NCI-H128 (cell line): ENCODE results near the gene IQUB.
"Not testable (repeated sequence)": the region's sequence is repeated elsewhere in the genome, so short reads cannot be mapped to it uniquely, and the experiment has no call there.

Experiments used
- DNase-seq: peaks from one replicate; lab custom pipeline; 2025; ENCODE audit not compliant: unreplicated experiment; lab: John Stamatoyannopoulos, UW

The IQUB gene

DNA sequence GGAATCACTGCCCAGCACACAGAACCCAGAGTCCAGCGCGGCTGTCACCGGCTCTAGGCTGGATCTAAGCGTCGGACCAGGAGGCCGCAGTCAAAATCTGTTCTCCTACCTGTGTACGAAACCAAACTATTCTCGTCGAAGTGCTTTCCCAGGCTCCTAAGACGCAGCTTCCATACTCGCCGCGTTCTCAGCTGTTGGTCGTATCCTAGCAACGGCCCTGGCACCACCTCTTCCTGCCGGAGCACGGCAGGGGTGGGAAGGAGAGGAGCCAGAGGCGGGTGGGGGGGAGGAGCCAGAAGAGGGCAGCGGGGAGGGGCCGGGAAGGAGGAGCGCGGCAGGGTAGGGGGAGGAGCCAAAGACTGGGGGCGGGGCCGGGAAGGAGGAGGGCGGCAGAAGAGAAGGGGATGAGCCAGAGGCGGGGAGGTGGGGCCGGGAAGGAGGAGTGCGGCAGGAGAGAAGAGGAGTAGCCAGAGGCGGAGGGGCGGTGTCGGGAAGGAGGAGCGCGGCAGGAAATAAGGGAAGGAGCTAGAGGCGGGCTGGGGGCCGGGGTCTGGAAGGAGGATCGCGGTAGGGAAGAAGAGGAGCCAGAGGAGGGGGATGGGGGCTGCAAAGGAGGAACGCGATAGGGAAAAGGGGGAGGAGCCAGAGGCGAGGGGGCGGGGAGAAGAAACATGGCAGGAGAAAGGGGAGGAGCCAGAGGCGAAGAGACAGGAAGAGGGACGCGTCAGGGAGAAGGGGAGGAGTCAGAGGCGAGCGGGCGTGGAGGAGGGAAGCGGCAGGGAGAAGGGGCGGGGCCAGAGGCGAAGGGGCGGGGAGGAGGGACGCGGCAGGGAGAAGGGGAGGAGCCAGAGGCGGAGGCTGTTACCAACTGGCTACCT is at the start of gene IQUB:
IQUB (minus strand) TSS at position 213 of the 878 bp plus-strand sequence. CDS start 22,255 bp downstream, outside the sequence.
- DNase-seq: peak; percentile 91

DNA sequence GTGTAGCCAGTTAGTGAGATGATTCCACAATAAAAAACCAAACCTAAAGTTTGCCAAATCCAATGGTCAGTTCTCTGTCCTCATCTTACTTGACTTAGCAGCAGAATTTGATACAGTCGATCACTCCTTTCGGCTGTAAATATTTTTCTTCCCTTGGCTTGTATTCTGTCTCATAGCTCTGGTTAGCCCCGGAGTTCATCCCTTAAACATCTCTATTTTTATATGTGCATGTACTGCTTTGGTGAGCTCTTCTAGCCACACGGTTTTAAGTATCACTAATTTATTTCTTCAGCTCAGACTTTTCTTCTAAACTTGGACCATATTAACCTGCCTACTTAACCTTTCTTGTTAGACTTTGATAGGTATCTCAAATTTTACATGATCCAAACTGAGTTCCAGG is 49.4 kb upstream of the IQUB start:
- DNase-seq: no peak

DNA sequence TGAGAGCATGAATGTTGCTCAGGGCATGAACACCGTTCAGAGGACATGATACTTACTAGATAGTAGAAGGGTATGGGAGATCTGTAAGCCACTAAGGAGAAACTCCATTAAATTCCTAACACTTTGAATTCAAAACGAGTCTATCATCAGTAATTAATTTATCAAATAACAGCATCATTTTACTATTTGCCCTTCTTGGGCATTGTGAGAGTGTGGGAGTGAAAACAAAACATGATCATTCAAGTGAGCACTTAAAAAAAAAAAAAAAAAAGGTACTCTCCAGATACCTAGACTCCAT is 46.7 kb upstream of the IQUB start:
- no peak for DNase-seq

DNA sequence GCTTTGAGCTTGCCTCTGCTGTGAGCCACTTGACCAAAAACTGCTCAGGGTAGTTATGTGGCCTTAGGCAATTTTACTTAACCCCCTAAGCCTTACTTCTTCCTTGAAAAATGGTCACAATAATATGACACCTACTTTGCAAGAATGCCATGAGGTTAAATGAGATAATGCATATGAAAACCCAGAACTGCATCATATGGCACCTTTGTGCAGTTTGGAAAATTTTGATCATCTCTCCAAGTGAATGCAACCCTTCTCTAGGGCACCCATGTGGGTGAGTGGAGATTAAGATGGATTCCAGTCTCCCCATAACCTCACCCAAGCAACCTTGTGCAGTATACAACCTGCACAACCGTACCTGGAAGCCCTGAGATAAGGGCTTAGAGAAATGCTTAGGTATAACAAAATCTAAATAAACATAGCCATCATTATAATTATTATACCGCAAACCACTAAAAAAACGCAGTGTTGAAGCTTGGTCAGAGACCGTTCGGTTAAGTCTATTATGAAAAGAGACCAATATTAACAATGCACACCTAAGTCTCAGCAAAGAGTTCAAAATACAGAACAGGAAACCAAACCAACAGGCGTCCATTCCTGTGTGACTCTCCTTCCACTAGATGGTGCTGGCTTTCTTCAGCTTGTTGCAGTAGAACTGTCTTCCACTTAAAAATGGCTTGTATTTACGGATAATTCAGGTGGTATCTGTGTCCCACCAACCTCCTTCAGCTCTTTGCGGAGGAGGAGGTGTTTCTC is 46.2 kb upstream of the IQUB start:
- DNase-seq: peak; percentile 29

DNA sequence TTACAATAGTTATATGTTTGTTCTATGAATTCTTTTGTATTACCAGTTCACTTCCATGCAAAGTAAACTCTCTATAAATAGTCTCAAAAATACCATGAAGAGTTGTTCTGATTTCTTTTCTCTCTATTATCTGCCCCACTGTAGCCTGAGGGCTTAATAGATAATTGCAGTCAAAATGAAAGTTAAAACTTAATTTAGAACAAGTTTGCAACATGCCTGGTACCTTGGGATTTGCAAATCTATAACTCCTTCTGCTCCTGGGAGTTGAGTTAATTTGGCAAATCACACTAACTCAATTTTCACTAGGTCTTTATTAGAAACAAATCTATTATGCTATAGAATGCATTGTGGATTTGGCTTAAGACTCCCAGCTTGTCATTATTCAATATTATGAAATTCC is 45.0 kb upstream of the IQUB start:
- DNase-seq: no peak

DNA sequence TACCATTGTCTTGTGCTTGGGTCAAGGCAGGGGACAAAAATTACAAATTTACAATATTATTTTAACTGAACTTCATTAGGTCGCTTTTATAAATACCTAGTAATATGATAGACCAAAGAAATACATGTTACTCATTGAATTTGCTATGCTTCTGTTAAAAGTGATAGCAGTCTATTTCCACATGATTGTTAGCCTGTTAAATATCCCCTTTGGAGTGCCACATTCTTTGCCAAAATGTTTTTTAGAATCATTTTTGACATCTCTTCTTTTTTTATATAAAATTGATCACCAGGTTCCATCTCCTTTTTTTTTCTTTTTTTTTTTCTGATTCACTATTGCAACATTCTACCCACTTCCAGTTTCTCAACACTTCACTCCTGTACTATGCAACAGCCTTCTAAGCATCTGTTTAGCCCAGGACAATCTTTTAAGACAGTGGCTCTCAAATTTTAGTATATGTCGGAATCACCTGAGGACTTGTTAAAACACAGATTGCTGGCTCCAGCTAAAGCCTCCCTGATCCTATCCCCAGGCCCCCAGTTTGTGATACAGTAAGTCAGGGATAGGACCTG is 39.6 kb upstream of the IQUB start:
- DNase-seq: no peak

DNA sequence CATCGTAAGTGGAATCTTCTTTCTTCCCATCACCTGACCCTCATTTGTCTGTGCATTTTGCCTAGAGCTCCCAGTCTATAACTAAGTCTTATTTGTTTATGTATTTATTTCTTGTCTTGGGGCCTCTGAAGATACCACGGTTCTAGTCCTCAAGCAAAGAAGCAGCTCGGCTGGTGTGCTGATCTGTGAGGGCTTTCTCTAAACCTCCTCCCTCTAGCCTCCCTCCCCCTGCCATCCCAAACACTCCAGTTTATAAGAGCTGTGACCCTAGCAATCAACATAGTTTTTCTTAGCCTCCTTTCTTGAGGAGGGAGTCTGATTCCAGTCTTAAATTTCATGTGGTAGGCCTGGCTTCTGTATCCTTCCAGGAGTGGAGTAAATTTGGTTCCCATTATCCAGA is 38.9 kb upstream of the IQUB start:
- no peak for DNase-seq

DNA sequence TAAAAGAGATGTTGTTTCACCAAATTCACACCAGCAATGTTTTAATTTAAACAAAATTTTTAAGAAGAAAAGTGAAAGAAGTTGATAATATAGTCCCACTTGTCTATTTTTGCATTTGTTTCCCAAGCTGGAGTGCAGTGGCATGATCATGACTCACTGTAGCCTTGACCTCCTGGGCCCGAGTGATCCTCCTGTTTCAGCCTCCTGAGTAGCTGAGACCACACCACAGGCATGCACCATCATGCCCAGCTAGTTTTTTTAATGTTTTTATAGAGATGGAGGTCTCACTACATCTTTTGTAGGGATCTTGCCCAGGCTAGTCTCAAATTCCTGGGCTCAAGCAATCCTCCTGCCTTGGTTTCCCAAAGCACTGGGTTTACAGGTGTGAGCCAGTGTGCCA is 37.3 kb upstream of the IQUB start:
- no peak for DNase-seq

DNA sequence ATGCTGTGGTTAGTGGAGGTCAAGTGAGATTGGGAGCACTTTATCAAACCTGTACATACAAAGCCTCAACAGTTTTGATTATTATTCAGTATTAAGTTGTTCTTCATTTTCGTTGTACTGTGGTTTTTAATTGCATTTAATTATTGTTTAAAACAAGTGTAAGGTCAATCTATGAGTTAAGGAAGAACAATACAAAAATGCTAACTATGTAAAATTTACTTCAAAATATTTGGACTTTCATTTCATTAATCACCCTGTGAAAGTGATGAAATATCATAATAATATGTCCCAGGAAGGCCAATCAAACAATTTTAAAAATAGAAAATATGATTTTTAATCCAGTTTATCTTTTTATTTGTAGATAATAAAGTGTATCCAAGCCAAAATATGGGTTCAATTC is 36.8 kb upstream of the IQUB start:
- DNase-seq: no peak

DNA sequence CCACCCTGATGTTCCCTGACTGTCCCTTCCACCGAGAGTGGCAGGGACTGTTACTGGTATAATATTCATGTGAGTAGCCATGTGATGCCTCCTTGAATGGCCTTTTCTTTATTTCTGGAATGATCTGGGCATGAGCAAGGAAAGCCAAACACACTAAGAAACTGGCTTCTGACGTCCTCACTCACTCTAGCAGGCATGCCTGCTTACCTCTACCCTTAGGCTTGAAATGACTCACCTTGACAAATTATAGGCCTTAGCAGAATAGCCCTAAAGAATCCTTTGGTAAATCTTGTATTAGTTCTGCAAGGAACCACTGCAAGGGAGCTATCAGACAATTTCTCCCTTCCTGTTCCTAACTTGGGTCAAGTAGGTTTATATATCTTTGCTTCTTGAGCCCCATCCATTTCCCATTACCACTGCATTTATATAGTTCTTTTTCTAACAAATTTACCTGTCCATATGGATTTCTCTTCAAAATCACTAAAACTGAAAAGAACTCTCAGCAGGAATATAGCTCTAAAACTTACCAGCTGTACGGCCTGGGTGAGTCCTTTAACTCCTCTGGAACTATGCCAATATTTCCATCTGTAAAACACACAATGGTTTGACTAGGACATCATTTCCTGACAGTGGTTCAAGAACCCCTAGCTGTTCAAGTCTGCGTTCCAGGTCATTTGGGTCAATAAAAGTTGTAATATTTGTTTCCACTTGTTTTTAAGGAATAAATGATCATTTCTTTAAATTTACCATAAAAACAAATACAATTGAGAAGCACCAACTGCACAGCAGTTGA is 36.2 kb upstream of the IQUB start:
- no peak for DNase-seq

DNA sequence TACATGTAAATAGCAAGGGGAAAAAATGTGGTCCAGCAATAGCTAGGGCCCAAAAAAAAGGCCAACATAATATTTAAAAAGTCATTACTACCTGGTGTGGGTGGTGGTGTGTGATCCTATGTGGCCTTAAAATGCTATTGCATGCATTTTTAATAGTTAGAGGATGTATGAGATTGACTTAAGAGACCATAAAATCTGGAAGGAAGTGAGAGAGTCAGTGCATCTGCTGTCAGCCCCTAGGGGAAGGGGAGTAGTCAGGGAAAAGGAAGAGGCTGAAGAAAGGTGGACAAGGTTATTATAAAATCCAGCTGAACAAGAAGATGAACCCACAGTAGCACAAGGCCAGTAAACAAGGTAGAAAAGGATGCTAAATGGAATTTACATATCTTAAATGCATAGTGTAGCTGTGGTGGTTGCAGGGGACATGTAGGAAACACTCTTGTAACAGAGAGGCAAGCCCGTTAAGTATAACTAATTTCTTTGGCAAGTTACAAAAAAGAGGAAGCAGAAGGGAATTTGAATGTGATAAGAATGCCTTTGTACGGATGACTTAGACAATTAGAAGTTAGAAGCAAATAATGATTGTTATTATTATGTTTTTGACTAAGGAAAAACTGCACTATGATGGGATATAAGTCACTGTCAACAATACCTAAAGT is 35.1 kb upstream of the IQUB start:
- no peak for DNase-seq

DNA sequence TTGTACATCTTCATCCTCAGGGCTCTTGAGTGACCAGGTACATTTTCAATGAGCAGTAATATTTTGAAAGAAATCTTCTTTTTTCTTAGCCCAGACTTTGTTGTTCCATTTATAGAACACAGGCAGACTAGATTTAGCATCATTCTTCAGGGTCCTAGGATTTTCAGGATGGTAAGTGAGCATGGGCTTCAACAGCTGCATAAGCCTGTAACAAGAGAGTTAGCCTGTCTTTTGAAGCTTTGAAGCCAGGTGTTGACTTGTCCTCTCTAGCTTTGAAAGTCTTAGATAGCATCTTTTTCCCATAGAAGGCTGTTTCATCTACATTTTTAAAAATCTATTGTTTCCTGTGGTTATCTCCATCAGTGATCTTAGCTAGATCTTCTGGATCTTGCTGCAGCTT is 27.7 kb upstream of the IQUB start:
- DNase-seq: no peak

DNA sequence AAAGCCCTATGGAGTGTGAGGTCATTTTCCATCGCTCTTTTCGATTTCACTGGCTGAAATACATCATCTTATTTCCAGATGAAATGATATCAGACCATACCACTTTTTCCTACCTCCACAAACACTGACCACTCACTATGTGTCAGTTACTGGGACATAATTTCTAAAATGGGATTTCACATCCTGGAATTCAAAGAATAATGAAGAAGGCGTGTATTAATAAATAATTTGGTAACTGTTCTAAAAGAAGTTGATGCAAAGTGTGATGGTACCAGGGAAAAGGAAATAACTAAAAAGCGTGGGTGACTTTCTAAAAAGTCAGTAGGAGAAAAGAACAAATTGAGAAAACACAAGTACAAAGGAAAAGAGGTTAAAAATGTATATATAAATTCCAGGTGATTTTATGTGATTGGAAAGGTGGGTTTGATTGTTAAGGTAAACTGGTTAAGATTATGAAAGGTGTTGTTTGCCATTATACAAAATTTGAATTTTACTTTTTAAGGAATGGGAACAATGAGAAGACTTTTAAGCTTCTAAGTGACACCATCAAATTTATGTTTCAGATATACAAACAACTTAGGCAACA is 24.0 kb upstream of the IQUB start:
- no peak for DNase-seq

DNA sequence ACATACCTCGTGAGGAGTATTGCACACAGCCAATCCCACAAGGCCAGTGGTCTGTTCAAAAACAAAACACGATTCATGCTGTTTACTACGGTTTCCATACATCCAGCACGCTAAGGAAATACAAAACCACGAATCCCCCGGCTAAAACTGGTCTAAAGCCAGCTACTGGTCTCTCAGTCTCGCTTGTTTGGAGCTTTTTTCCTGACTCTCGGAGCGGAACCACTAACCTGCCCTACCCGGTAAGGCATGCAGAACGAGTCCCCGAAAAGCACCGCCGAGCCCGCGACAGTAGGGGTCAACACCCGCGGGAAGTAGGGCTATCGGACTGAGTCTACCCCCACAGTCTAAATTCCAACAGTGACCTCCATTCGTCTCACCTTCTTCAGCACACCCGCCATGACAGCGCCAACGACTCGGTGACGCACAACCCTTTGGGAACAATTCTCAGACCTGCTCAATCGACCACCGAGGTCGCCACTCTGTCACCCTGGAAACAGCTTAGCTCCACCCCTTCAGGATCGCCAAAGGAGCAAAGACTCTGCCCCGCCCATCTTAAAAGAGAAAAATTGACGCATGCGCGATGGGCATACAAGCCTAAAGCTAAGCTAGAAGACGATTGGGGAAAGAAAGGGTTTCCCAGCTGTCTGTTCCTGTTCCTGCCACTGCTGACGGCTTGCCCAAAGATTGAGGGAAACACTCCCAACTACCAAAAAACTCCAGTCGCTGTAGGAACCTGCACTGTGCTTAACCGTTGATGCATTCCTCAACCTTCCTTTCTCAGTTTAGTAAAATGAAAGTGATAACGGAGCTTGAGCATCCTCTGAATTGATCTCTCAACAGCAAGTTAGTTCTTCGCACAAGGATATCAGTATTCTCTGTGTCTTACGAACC is 23.2 kb upstream of the IQUB start, which contains the start of gene NDUFA5:
NDUFA5 (minus strand) TSS at position 421 of the 891 bp plus-strand sequence; CDS start at position 398, 23 bp downstream.
- DNase-seq: peak; percentile 99

DNA sequence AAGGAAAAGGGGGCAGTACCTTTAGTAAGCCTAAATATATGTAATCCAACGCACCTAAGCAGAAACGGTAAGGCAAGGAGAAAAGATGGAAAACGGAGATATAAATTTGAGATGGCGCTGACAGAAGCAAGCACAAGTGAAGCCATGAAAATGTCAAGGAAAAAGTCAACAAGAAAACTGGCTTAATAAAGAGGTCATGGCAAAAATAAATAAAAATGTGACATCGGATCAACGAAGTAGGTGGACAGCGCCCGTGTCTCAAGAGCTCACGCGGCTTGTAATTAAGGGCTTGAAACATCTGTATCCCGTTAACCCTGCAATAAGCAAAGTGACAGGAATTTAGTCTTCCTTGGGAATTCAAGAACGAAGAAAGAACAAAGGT is 22.6 kb upstream of the IQUB start:
- DNase-seq: no peak

DNA sequence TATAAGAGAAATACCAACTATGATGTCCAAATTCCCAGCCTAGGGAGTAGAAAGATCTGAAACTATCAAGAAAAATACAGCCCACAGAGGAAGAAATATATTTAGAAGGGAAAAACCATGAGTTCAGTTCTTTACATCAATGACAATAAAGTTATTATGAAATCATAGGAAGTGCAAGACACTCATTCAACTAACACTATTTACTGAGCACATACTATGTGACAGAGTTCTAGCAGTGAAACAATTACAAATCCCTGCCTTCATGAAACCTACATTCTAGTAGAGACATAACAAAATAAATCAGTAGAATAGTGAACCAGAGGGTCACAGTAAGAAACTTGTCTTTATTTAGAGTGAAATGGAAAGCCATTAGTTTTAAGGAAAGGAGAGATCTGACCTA is 21.1 kb upstream of the IQUB start:
- no peak for DNase-seq

DNA sequence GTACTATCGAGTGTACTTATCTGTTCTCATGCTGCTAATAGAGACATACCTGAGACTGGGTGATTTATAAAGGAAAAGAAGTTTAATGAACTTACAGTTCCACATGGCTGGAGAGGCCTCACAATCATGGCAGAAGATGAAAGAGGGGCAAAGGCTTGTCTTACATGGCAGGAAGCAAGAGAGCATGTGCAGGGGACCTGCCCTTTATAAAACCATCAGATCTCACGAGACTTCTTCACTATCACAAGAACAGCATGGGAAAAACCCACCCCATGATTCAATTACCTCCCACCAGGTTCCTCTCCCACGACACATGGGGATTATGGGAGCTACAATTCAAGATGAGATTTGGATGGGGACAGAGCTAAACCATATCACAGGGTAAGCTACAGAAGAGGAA is 18.8 kb upstream of the IQUB start:
- DNase-seq: no peak

DNA sequence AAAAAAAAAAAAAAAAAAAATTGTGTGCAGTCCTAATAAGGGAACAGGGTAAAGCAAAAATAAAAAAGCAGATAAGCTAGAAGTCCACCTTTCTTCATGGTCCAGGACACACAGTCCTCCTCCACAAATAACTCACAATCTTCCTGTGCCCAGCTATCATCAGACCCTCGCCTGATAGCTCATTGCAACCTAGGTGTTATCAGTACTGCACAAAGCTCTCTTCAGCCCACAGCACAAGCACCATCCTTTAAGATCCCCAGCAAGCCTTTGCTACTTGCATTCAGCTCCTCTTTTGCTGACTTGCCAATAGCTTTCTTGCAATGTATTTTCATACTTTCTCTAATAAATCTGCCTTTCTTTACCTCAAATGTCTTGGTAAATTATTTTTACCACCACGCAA is 18.2 kb upstream of the IQUB start:
- DNase-seq: no peak

DNA sequence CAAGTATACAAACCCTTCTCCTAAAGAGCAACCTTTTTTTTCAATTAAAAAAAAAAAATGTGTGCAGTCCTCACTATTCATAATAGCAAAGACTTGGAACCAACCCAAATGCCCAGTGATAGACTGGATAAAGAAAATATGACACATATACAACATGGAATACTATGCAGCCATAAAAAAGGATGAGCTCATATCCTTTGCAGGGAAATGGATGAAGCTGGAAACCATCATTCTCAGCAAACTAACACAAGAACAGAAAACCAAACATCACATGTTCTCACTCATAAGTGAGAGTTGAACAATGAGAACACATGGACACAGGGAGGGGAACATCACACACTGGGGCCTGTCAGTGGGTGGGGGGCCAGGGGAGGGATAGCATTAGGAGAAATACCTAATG is 17.7 kb upstream of the IQUB start:
- DNase-seq: not testable (repeated sequence)
